Measurements from ENCODE around the gene CASZ1.

Gene CASZ1

GRCh38 chr1:10839188-10839770 is 42.8 kb upstream of the CASZ1 start:
- Histone ChIP-seq H3K27ac (replicated peaks) (no peak overlapping the region), H3K4me3 (replicated peaks; ENCODE audit: insufficient read depth, low read length) (no peak overlapping the region), H3K27me3 (ENCODE audit: insufficient read depth, poor library complexity, severe bottlenecking) (peaks cover 15% of the 10 kb centered on the region)
- no peak for DNase-seq (ENCODE audit: low read depth in 1 of 2, low spot score in 1 of 2)
- TF ChIP-seq GABPA (IDR thresholded peaks at IDR 0.05; ENCODE audit: low read depth) (no peak), SPI1 (IDR thresholded peaks at IDR 0.05; ENCODE audit: borderline replicate concordance, low read depth) (no peak), POLR2AphosphoS5 (IDR thresholded peaks at IDR 0.05; ENCODE audit: low read depth) (no peak), CTCF (IDR thresholded peaks at IDR 0.05; ENCODE audit: insufficient read depth, low read length) (no peak), REST (IDR thresholded peaks at IDR 0.05; ENCODE audit: insufficient replicate concordance, low read depth) (no peak)

- Histone ChIP-seq H3K4me3 (replicated peaks; ENCODE audit: insufficient read depth, low read length) (no peak overlapping the region), H3K27ac (replicated peaks) (no peak overlapping the region), H3K27me3 (ENCODE audit: insufficient read depth, poor library complexity, severe bottlenecking) (peaks cover 15% of the 10 kb centered on the region)
- DNase-seq (ENCODE audit: low read depth in 1 of 2, low spot score in 1 of 2): no peak
- TF ChIP-seq GABPA (IDR thresholded peaks at IDR 0.05; ENCODE audit: low read depth): no peak
- no peak for TF ChIP-seq SPI1 (IDR thresholded peaks at IDR 0.05; ENCODE audit: borderline replicate concordance, low read depth)
- no peak for TF ChIP-seq POLR2AphosphoS5 (IDR thresholded peaks at IDR 0.05; ENCODE audit: low read depth)
- TF ChIP-seq REST (IDR thresholded peaks at IDR 0.05; ENCODE audit: insufficient replicate concordance, low read depth): no peak
- no peak for TF ChIP-seq CTCF (IDR thresholded peaks at IDR 0.05; ENCODE audit: insufficient read depth, low read length)
Measured at GRCh38 chr1:10838541-10838940, 42.1 kb upstream of the CASZ1 start.

- H3K4me3 ChIP-seq (replicated peaks; ENCODE audit: insufficient read depth, low read length): no peak overlapping the region
- H3K27me3 ChIP-seq (ENCODE audit: insufficient read depth, poor library complexity, severe bottlenecking): peaks cover 15% of the 10 kb centered on the region
- no peak for DNase-seq (ENCODE audit: low read depth in 1 of 2, low spot score in 1 of 2)
- TF ChIP-seq REST (IDR thresholded peaks at IDR 0.05; ENCODE audit: insufficient replicate concordance, low read depth) (no peak), CTCF (IDR thresholded peaks at IDR 0.05; ENCODE audit: insufficient read depth, low read length) (no peak)
- no peak overlapping the region for H3K27ac ChIP-seq (replicated peaks)
Measured at GRCh38 chr1:10836726-10837125, 40.3 kb upstream of the CASZ1 start.
